Caco-2 (cell line): ENCODE measurements around the gene CDC42EP3. TPM values are rescaled to one million over a fixed set of nuclear protein-coding genes. Genes with fewer than 3 reads are reported as not detected.

ENCODE experiments used
- BruUV-seq: library from RNA; stranded (reverse); fragments of 400-500 nt; replicated peaks from 2 replicates; lab custom pipeline; 2021; lab: Mats Ljungman, UMichigan
- CTCF ChIA-PET: fragments of 300-600 bp; sonication (Branson Sonifier 250); formaldehyde crosslinking; loops from one replicate; lab custom pipeline; 2022; ENCODE audit warnings: antibody characterized with exemption; lab: Charles Lee
- POLR2A ChIA-PET: fragments of 300-600 bp; sonication (Branson Sonifier 250); formaldehyde crosslinking; loops from one replicate; lab custom pipeline; 2022; ENCODE audit warnings: antibody characterized with exemption; lab: Charles Lee
- DNase-seq, 2 experiments: peaks; one replicate each; pipeline versions ENCODE4 v3.0.0 to v3.0.0-alpha.2; 2020 to 2022
- H3K27me3 ChIP-seq: replicated peaks from 2 replicates; pipeline ENCODE4 v1.6.0; 2011; ENCODE audit warnings: low read length; ENCODE audit not compliant: control insufficient read depth, insufficient read depth
- H3K36me3 ChIP-seq: 2 replicates; pipeline ENCODE4 v1.5.1; 2011; ENCODE audit warnings: low read length; ENCODE audit not compliant: control insufficient read depth, insufficient read depth
- H3K4me1 ChIP-seq: fragments of 250-450 bp; sonication (Bioruptor Pico); 2 replicates; pipeline ENCODE4 v1.5.1; 2020; ENCODE audit warnings: mild to moderate bottlenecking
- H3K4me3 ChIP-seq: 2 replicates; pipeline ENCODE4 v1.5.1; 2011; ENCODE audit warnings: low read depth, mild to moderate bottlenecking, control low read depth, low read length
- H3K9me3 ChIP-seq: fragments of 250-450 bp; sonication (Bioruptor Pico); 2 replicates; pipeline ENCODE4 v1.5.1; 2020; ENCODE audit warnings: mild to moderate bottlenecking, moderate library complexity
- H3K27ac Mint-ChIP-seq: one replicate; pipeline ENCODE4 v1.8.0; 2022; ENCODE audit warnings: mixed read lengths; ENCODE audit not compliant: unreplicated experiment
- H3K27me3 Mint-ChIP-seq: one replicate; pipeline ENCODE4 v1.8.0; 2022; ENCODE audit warnings: mixed read lengths; ENCODE audit not compliant: insufficient read depth, unreplicated experiment
- H3K36me3 Mint-ChIP-seq: one replicate; pipeline ENCODE4 v1.8.0; 2022; ENCODE audit warnings: mild to moderate bottlenecking, mixed read lengths; ENCODE audit not compliant: insufficient read depth, unreplicated experiment
- H3K4me1 Mint-ChIP-seq: one replicate; pipeline ENCODE4 v1.8.0; 2022; ENCODE audit warnings: low read depth, mixed read lengths; ENCODE audit not compliant: unreplicated experiment
- H3K4me3 Mint-ChIP-seq: one replicate; pipeline ENCODE4 v1.8.0; 2022; ENCODE audit warnings: mild to moderate bottlenecking, moderate library complexity, mixed read lengths; ENCODE audit not compliant: unreplicated experiment
- H3K9me3 Mint-ChIP-seq: one replicate; pipeline ENCODE4 v1.8.0; 2022; ENCODE audit warnings: mixed read lengths; ENCODE audit not compliant: unreplicated experiment
- intact Hi-C: fragments of 100-400 bp; cut with micrococcal nuclease; formaldehyde crosslinking; loops from one replicate; pipeline ENCODE4 v1.10.0; 2022; ENCODE audit not compliant: unreplicated experiment
- total RNA-seq: library from RNA; stranded (reverse); gene quantifications from 2 replicates; pipeline ENCODE4 v1.2.3, GENCODE V29; 2022
- TF ChIP-seq, protein P1 (sequence below), 2 experiments: fragments of 200-600 bp in 1 of 2; IDR thresholded peaks; 1 replicate in 1 of 2; 2 replicates in 1 of 2; pipeline versions ENCODE4 v1.5.1 to v1.8.0; 2011 to 2022; ENCODE audit warnings: antibody characterized with exemption in 1 of 2, control low read depth in 1 of 2, inconsistent platforms in 1 of 2, low read depth in 1 of 2, low read length in 1 of 2, mild to moderate bottlenecking in 1 of 2, moderate library complexity in 1 of 2; ENCODE audit not compliant: insufficient read depth in 1 of 2, severe bottlenecking in 1 of 2, unreplicated experiment in 1 of 2

The CDC42EP3 gene
- total RNA-seq, 1 experiment from 2014 or later: 95.8 TPM

DNA sequence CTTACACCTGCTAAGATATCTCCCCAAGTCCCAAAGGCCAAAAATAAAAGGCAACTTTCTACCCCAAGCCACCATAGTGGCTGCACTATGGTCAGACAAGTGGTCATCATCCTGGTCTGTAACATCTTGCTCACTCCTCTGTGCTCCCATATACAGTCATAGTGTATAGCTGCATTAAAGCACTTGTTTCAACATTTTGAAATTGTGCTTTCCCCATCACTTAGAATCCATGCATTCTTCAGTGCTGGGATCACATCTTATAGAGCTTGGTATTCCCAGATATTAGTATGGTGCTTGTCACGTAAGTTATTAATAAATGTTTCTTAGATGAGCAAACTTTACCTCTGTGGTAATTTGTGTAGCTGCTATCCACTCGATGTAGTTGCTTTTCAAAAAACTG, 40.4 kb upstream of the CDC42EP3 start:
- Histone ChIP-seq H3K9me3 (peaks cover 3% of the 10 kb centered on the region; the same call in 1 of the 2 replicates), H3K36me3 (no peaks in the 10 kb centered on the region), H3K27me3 (no peaks in the 10 kb centered on the region), H3K4me3 (no peak overlapping the region), H3K4me1 (peaks cover 23% of the 10 kb centered on the region)
- Mint-ChIP-seq H3K4me1 (peaks cover 24% of the 10 kb centered on the region), H3K36me3 (no peaks in the 10 kb centered on the region), H3K27me3 (no peaks in the 10 kb centered on the region), H3K4me3 (peak overlapping the region; percentile 36), H3K9me3 (peaks cover 40% of the 10 kb centered on the region), H3K27ac (peak overlapping the region; percentile 59)
- no peak for DNase-seq
- ChIA-PET CTCF (interaction anchor here (0.7 to 1.2 kb wide), 2 partner anchors 121 to 165 kb away, joined by 3 to 4 read pairs; no protein-coding TSS in a partner anchor), POLR2A (interaction anchor here (1.5 kb wide), 1 partner anchor 22 kb away, joined by 6 read pairs; no protein-coding TSS in a partner anchor)
- intact Hi-C loops: no loop called here
- BruUV-seq: TSS peak; percentile 85
- TF ChIP-seq, protein P1, sequence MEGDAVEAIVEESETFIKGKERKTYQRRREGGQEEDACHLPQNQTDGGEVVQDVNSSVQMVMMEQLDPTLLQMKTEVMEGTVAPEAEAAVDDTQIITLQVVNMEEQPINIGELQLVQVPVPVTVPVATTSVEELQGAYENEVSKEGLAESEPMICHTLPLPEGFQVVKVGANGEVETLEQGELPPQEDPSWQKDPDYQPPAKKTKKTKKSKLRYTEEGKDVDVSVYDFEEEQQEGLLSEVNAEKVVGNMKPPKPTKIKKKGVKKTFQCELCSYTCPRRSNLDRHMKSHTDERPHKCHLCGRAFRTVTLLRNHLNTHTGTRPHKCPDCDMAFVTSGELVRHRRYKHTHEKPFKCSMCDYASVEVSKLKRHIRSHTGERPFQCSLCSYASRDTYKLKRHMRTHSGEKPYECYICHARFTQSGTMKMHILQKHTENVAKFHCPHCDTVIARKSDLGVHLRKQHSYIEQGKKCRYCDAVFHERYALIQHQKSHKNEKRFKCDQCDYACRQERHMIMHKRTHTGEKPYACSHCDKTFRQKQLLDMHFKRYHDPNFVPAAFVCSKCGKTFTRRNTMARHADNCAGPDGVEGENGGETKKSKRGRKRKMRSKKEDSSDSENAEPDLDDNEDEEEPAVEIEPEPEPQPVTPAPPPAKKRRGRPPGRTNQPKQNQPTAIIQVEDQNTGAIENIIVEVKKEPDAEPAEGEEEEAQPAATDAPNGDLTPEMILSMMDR (IDR thresholded peaks at IDR 0.05; ENCODE audit: insufficient read depth in 1 of 2, low read depth in 1 of 2, low read length in 1 of 2, severe bottlenecking in 1 of 2, unreplicated experiment in 1 of 2): no peak

DNA sequence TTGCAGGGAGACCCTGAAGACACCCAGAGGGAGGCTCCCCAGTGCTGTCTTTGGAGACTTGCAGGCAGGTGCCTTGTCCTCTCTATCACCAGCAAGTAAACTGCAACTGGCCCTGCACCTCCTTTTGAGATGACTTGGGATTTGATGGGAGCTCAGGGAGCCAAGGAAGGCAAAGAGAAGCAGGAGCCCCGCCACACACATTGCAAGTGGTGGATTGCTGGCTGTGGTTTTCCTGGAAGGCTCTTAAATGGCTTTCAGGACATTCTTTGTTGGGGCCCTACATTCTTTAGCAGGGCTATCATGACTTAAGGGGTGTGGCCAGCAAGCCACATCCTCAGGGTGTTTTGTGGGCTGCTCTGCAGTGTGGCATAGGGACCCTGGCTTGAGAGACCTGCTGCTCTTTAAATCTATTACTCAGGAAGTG, 39.9 kb upstream of the CDC42EP3 start:
- H3K36me3 ChIP-seq: no peaks in the 10 kb centered on the region
- TF ChIP-seq, protein P1 (IDR thresholded peaks at IDR 0.05; ENCODE audit: insufficient read depth in 1 of 2, low read depth in 1 of 2, low read length in 1 of 2, severe bottlenecking in 1 of 2, unreplicated experiment in 1 of 2): no peak
- ChIA-PET POLR2A (interaction anchor here (0.6 to 1.5 kb wide), 3 partner anchors 22 to 39 kb away, joined by 3 to 6 read pairs (median 5); no protein-coding TSS in a partner anchor), CTCF (interaction anchor here (0.5 to 1.2 kb wide), 3 partner anchors 121 to 179 kb away, joined by 3 to 4 read pairs (median 3); no protein-coding TSS in a partner anchor)
- peaks cover 23% of the 10 kb centered on the region for H3K4me1 ChIP-seq
- intact Hi-C loops: no loop called here
- no TSS peak for BruUV-seq
- DNase-seq: peak; percentile 71 to 80
- Mint-ChIP-seq H3K4me1 (peaks cover 24% of the 10 kb centered on the region), H3K27me3 (no peaks in the 10 kb centered on the region), H3K27ac (peak overlapping the region; percentile 59), H3K9me3 (peaks cover 35% of the 10 kb centered on the region), H3K4me3 (peak overlapping the region; percentile 36), H3K36me3 (no peaks in the 10 kb centered on the region)
- H3K4me3 ChIP-seq: no peak overlapping the region
- no peaks in the 10 kb centered on the region for H3K27me3 ChIP-seq
- peaks cover 3% of the 10 kb centered on the region; the same call in 1 of the 2 replicates for H3K9me3 ChIP-seq

DNA sequence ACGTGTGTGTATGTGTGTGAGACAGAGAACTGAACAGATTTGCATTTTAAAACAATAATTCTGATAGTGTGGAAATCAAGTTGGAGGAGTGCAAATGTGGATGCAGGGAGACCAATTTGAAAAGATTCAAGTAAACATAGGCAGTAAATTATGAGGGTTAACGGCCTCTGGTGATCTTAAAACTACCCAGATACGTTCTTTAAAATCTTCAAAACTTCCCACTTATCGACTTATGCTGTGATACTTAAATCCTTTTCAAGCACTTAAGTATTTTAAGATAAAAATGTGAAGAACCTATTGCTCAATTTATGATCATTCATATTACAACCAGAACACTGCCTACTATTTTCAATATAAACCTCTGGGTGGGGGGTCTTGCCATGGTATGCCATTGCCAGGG, 37.7 kb upstream of the CDC42EP3 start:
- Mint-ChIP-seq H3K4me1 (peaks cover 24% of the 10 kb centered on the region), H3K27ac (peak overlapping the region; percentile 2), H3K27me3 (no peaks in the 10 kb centered on the region), H3K36me3 (peaks cover 3% of the 10 kb centered on the region), H3K4me3 (no peak overlapping the region), H3K9me3 (peaks cover 21% of the 10 kb centered on the region)
- no TSS peak for BruUV-seq
- H3K4me3 ChIP-seq: no peak overlapping the region
- no peaks in the 10 kb centered on the region for H3K27me3 ChIP-seq
- TF ChIP-seq, protein P1 (IDR thresholded peaks at IDR 0.05; ENCODE audit: insufficient read depth in 1 of 2, low read depth in 1 of 2, low read length in 1 of 2, severe bottlenecking in 1 of 2, unreplicated experiment in 1 of 2): no peak
- H3K9me3 ChIP-seq: no peaks in the 10 kb centered on the region
- DNase-seq: no peak
- H3K4me1 ChIP-seq: peaks cover 23% of the 10 kb centered on the region
- intact Hi-C loops: no loop called here
- CTCF ChIA-PET: no interaction called here
- H3K36me3 ChIP-seq: no peaks in the 10 kb centered on the region
- POLR2A ChIA-PET: no interaction called here
